AG09319 (cell line): ENCODE measurements around the gene NR1I3.
A peak's percentile ranks its signal among the peaks of the same experiment; 100 is the strongest.

Source experiments
- DNase-seq: peaks from one replicate; pipeline ENCODE4 v3.0.0-alpha.2; 2010; ENCODE audit warnings: low read depth; ENCODE audit errors: extremely low read depth
- TF ChIP-seq, protein P1 (sequence below): IDR thresholded peaks from 2 replicates; pipeline ENCODE4 v1.5.1; 2011; ENCODE audit warnings: low read depth, mild to moderate bottlenecking, inconsistent platforms, low read length, moderate library complexity

The NR1I3 gene

GRCh38 chr1:161201836-161202712, 35.9 kb downstream of the NR1I3 start, which contains the start of gene NDUFS2:
TSS of gene NDUFS2 (plus strand) at chr1:161202367. CDS start at chr1:161202386, 19 bp downstream.
- peak; percentile 98 for DNase-seq
- TF ChIP-seq, protein P1, sequence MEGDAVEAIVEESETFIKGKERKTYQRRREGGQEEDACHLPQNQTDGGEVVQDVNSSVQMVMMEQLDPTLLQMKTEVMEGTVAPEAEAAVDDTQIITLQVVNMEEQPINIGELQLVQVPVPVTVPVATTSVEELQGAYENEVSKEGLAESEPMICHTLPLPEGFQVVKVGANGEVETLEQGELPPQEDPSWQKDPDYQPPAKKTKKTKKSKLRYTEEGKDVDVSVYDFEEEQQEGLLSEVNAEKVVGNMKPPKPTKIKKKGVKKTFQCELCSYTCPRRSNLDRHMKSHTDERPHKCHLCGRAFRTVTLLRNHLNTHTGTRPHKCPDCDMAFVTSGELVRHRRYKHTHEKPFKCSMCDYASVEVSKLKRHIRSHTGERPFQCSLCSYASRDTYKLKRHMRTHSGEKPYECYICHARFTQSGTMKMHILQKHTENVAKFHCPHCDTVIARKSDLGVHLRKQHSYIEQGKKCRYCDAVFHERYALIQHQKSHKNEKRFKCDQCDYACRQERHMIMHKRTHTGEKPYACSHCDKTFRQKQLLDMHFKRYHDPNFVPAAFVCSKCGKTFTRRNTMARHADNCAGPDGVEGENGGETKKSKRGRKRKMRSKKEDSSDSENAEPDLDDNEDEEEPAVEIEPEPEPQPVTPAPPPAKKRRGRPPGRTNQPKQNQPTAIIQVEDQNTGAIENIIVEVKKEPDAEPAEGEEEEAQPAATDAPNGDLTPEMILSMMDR = no peak; the same call in 1 of the 2 replicates

DNA sequence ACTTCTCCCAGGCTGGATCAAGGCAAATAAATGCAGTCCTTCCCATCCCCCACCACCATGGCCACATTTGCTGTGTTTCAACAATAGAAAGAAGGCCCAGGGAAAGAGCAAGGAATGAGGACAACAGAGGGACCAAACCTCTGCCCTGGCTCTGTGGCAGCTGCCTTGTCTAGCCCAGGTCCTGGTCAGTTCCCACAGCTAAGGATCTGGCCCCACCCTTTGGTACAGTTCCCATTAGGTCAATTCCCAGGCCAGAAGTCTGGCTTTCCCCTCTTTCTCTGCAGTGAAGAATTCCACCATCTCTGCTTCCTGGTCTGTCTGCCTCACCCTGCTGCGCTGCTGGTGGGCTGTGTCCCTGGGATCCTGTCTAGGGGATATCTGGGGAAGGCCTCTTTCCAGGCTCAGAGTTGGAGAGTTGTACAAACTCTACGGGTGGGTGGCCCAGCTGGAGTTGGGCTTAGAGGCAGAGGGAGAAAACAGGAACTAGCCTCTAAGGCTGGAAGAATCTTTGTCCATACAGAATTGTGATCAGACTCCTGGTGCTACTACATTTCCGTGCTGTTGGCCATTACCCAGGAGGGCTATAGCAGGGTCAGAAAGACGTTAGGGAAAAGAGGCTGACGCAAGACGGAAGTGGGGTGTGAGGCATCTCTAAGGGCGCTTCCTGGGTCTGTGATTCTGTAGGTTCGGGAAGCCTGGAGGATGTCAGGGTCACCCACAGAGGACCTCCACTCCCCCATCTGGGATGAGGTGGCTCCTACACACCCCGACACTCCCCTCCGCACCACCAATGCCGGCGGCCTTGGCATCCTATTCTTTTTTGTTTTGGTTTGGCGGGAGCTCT, 36.8 kb downstream of the NR1I3 start:
- TF ChIP-seq, protein P1 = no peak
- peak; percentile 43 for DNase-seq

DNA sequence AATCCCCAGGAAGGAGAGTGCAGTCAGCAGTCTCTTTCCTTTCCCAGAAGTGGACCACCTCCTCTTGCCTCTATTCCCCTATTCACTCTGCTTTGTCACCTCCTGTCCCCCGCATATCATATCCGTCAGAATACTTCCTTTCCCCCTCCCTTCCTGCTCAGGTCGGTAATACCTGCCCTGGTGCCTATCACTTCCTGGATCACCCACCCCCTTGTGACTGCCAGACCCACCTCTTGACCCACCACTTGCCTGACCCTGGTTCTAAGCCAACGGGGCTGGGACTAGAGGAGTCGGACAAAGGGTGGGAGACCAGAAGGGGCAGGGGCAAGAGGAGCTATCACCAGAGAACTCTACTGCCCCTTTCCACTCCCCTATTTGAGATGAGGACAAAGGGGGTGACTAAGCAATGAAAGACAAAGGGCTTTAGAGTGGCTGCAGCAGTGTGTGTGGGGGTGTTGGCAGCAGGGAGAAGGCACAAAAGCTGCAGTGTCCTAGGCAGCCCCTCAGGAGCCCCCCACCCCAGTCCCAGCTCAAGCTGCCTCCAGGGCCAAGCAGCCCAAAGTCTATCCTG, 37.5 kb downstream of the NR1I3 start:
- DNase-seq = no peak

DNA sequence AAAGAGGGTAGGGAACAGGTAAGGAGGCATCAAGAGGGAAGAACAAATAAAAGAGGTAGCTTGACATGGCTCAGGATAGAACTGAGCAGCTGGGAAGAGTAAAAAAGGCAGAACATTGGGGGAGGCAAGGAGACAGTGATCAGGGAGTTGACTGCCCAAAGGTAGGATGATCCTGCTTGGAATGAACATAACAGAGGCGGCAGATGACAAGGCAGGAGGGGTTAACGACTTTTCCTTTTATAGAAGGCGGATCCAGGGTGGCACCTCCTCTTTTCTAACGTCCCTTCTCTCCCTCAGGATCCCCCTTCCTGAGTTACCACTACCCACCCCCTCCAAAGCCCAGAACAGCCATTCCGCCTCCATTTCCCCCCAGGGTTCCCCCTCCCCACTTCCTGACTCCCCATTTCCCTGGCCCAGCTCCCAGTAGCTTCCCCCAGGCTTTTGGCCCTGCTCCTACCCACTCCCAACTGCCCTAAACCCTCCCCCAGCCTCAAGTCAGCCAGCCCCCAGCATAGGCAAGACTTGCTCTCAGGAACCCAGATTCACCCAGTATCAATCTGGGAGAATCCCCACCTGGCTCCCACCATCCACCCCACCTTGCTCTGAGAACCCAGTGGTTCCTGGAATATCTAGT, 38.4 kb downstream of the NR1I3 start:
- no peak for DNase-seq
- TF ChIP-seq, protein P1 = no peak

More for the DNA sequence above, 37.5 kb downstream of the NR1I3 start:
- TF ChIP-seq, protein P1 = no peak

GRCh38 chr1:161198897-161199431, 39.0 kb downstream of the NR1I3 start, which contains the start of gene ADAMTS4:
TSS of gene ADAMTS4 (minus strand) at chr1:161199054. CDS start at chr1:161198627, 427 bp downstream.
- TF ChIP-seq, protein P1 = no peak
- DNase-seq = peak; percentile 67

- no peak for DNase-seq
- TF ChIP-seq, protein P1 = peak; percentile 13
Observed at GRCh38 chr1:161198194-161198896, 39.7 kb downstream of the NR1I3 start.
